Keratinocyte (primary cell): ENCODE measurements around the gene MCEE.

Source experiments
- CTCF ChIP-seq, 3 experiments: IDR thresholded peaks in 1 of 3; conservative IDR thresholded peaks in 1 of 3; optimal IDR thresholded peaks in 1 of 3; 2 replicates in 2 of 3; 3 replicates in 1 of 3; pipeline versions ENCODE3 to v1.5.1; 2011; ENCODE audit warnings: low read length in 3 of 3, mild to moderate bottlenecking in 3 of 3, moderate library complexity in 2 of 3, control low read depth in 1 of 3, inconsistent platforms in 1 of 3; ENCODE audit not compliant: insufficient read depth in 2 of 3; ENCODE audit errors: extremely low read depth in 1 of 3
- EZH2 ChIP-seq: IDR thresholded peaks from one replicate; pipeline ENCODE4 v1.6.1; 2012; ENCODE audit warnings: inconsistent platforms, mild to moderate bottlenecking, low read length, moderate library complexity

- TF ChIP-seq CTCF (optimal IDR thresholded peaks at IDR 0.05 in 1 of 3, IDR thresholded peaks at IDR 0.05 in 1 of 3, conservative IDR thresholded peaks at IDR 0.05 in 1 of 3; ENCODE audit: extremely low read depth in 1 of 3, insufficient read depth in 2 of 3, low read length in 3 of 3) (no peak), EZH2 (no peak)
These were observed 846 bp upstream of the MCEE start for GRCh38 chr2:71130905-71131244.
